ENCODE measurements around the gene FAM120B. TPM values are rescaled to one million over a fixed set of nuclear protein-coding genes. Genes with fewer than 3 reads are reported as not detected.

Gene FAM120B
- total and polyA plus RNA-seq, 2 donors (not counting 1 experiment from before 2014, with no cell fraction given), result 14.4 to 19.3 TPM

DNA sequence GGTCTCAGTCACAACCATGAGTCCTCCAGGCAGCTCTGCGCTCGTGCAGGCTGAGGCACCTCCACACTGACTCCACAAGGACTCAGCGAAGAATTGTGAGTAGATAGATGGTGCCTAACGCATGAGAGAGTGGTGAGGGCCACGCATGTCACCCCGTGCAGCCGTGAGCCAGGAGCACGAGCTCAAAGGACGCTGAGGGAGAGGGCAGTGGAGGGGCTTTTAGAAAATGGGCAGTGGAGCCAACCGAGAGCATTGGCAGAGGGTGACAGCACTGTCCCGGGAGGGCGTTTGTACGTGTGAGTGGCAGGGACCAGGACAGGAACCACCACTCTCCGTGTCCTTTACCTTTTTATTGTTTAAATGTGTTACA is 141.0 kb downstream of the FAM120B start:
- Histone ChIP-seq H4K20me1 (ENCODE audit: control insufficient read depth, extremely low read depth, insufficient read depth, low read length) (no peaks in the 10 kb centered on the region), H3K27ac (ENCODE audit: insufficient read depth, low read length) (no peak overlapping the region), H3K9me3 (ENCODE audit: control insufficient read depth, insufficient read depth, low read depth, low read length) (no peaks in the 10 kb centered on the region), H3K4me3 (replicated peaks in 1 of 4; ENCODE audit: control extremely low read depth in 1 of 4, insufficient read depth in 1 of 4, low read depth in 3 of 4, low read length in 4 of 4) (no peak overlapping the region), H3K79me2 (ENCODE audit: control insufficient read depth, insufficient read depth, low read length) (no peaks in the 10 kb centered on the region), H3K27me3 (ENCODE audit: control insufficient read depth, insufficient read depth, low read length) (no peaks in the 10 kb centered on the region), H3K9ac (ENCODE audit: insufficient read depth, low read length) (no peak overlapping the region), H3K36me3 (ENCODE audit: control insufficient read depth, insufficient read depth, low read length) (no peaks in the 10 kb centered on the region), H3K4me1 (ENCODE audit: control insufficient read depth, extremely low read depth, insufficient read depth, low read length) (no peaks in the 10 kb centered on the region), H3K4me2 (ENCODE audit: extremely low read depth, insufficient read depth, low read length) (no peak overlapping the region), H2AFZ (ENCODE audit: low read length) (no peak overlapping the region)
- no peak for DNase-seq (ENCODE audit: low read depth in 2 of 2)
- TF ChIP-seq EZH2 (IDR thresholded peaks at IDR 0.05; ENCODE audit: low read length, missing control alignments) (no peak), CTCF (conservative IDR thresholded peaks at IDR 0.05 in 1 of 2, IDR thresholded peaks at IDR 0.05 in 1 of 2; ENCODE audit: low read depth in 1 of 2, low read length in 2 of 2) (no peak)

GRCh38 chr6:170448317-170448716 is 141.8 kb downstream of the FAM120B start:
- no peaks in the 10 kb centered on the region for H3K79me2 ChIP-seq (ENCODE audit: control insufficient read depth, insufficient read depth, low read length)
- no peak for DNase-seq (ENCODE audit: low read depth in 2 of 2)
- no peaks in the 10 kb centered on the region for H4K20me1 ChIP-seq (ENCODE audit: control insufficient read depth, extremely low read depth, insufficient read depth, low read length)
- no peaks in the 10 kb centered on the region for H3K27me3 ChIP-seq (ENCODE audit: control insufficient read depth, insufficient read depth, low read length)
- TF ChIP-seq CTCF (conservative IDR thresholded peaks at IDR 0.05 in 1 of 2, IDR thresholded peaks at IDR 0.05 in 1 of 2; ENCODE audit: low read depth in 1 of 2, low read length in 2 of 2) (no peak), EZH2 (IDR thresholded peaks at IDR 0.05; ENCODE audit: low read length, missing control alignments) (no peak)
- no peaks in the 10 kb centered on the region for H3K36me3 ChIP-seq (ENCODE audit: control insufficient read depth, insufficient read depth, low read length)
- H3K4me1 ChIP-seq (ENCODE audit: control insufficient read depth, extremely low read depth, insufficient read depth, low read length), result no peaks in the 10 kb centered on the region
- H3K9ac ChIP-seq (ENCODE audit: insufficient read depth, low read length), result no peak overlapping the region
- H3K27ac ChIP-seq (ENCODE audit: insufficient read depth, low read length), result no peak overlapping the region
- no peak overlapping the region for H3K4me2 ChIP-seq (ENCODE audit: extremely low read depth, insufficient read depth, low read length)
- H2AFZ ChIP-seq (ENCODE audit: low read length), result no peak overlapping the region
- no peaks in the 10 kb centered on the region for H3K9me3 ChIP-seq (ENCODE audit: control insufficient read depth, insufficient read depth, low read depth, low read length)
- no peak overlapping the region for H3K4me3 ChIP-seq (replicated peaks in 1 of 4; ENCODE audit: control extremely low read depth in 1 of 4, insufficient read depth in 1 of 4, low read depth in 3 of 4, low read length in 4 of 4)

DNA sequence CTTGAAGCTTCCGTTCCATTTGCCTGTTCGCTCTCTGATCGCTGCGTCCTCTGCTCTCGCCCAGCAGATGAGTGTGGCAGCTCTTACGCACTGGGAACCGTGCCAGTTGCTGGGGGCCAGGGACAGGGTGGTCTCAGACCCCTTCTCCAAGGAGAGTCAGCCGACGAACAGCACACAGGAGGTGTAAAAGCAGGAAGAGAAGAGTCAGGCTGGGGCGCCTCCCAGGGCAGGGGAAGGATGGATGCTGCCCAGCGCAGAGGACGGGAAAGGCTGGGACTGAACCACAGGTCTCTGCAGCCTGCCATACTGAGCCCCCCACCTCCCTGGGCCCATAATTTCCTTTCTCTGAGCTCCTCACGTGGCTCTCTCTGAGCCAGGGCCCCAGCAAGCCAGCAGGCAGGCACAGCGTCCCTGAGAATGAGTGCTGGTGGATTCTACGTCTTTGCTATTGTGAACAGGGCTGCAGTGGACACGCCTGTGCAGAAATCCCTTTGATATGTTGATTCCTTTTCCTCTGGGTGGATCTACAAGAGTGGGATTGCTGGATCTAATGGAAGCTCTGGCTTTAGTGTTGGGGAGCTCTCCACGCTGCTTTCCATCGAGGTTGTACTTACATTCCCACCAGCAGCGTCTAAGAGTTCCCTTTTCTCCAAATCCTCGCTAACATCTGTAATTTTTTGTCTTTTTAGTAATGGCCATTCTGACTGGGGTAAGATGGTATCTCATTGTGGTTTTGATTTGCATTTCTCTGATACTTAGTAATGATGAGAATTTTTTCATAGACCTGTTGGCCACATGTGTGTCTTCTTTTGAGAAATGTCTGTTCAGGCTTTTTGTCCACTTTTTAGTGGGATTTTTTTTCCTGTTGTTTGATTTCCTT is 142.4 kb downstream of the FAM120B start:
- no peaks in the 10 kb centered on the region for H3K36me3 ChIP-seq (ENCODE audit: control insufficient read depth, insufficient read depth, low read length)
- no peak overlapping the region for H3K4me3 ChIP-seq (replicated peaks in 1 of 4; ENCODE audit: control extremely low read depth in 1 of 4, insufficient read depth in 1 of 4, low read depth in 3 of 4, low read length in 4 of 4)
- H2AFZ ChIP-seq (ENCODE audit: low read length), result no peak overlapping the region
- H4K20me1 ChIP-seq (ENCODE audit: control insufficient read depth, extremely low read depth, insufficient read depth, low read length), result no peaks in the 10 kb centered on the region
- no peaks in the 10 kb centered on the region for H3K27me3 ChIP-seq (ENCODE audit: control insufficient read depth, insufficient read depth, low read length)
- no peak overlapping the region for H3K27ac ChIP-seq (ENCODE audit: insufficient read depth, low read length)
- no peaks in the 10 kb centered on the region for H3K9me3 ChIP-seq (ENCODE audit: control insufficient read depth, insufficient read depth, low read depth, low read length)
- H3K79me2 ChIP-seq (ENCODE audit: control insufficient read depth, insufficient read depth, low read length), result no peaks in the 10 kb centered on the region
- DNase-seq (ENCODE audit: low read depth in 2 of 2), result peak in 1 of 2 donors; percentile 59
- H3K9ac ChIP-seq (ENCODE audit: insufficient read depth, low read length), result no peak overlapping the region
- no peak overlapping the region for H3K4me2 ChIP-seq (ENCODE audit: extremely low read depth, insufficient read depth, low read length)
- no peaks in the 10 kb centered on the region for H3K4me1 ChIP-seq (ENCODE audit: control insufficient read depth, extremely low read depth, insufficient read depth, low read length)
- TF ChIP-seq CTCF (conservative IDR thresholded peaks at IDR 0.05 in 1 of 2, IDR thresholded peaks at IDR 0.05 in 1 of 2; ENCODE audit: low read depth in 1 of 2, low read length in 2 of 2) (no peak), EZH2 (IDR thresholded peaks at IDR 0.05; ENCODE audit: low read length, missing control alignments) (no peak)
